ENCODE measurements around the gene RNF212.

The RNF212 gene

GRCh38 chr4:1113311-1114009 lies at the start of gene RNF212:
RNF212 (minus strand) TSS chr4:1113564; CDS start chr4:1113464, 100 bp downstream.
- Histone ChIP-seq H3K27me3 (ENCODE audit: insufficient read depth, low read length) (no peaks in the 10 kb centered on the region), H3K79me2 (ENCODE audit: control insufficient read depth, insufficient read depth, low read length, unreplicated experiment) (peaks cover 81% of the 10 kb centered on the region), H3K4me3 (ENCODE audit: low read depth, low read length) (peak within 1 kb of the TSS; percentile 99), H3K36me3 (ENCODE audit: insufficient read depth, low read length) (no peaks in the 10 kb centered on the region), H3K4me1 (ENCODE audit: control insufficient read depth, insufficient read depth, low read length, unreplicated experiment) (peaks cover 18% of the 10 kb centered on the region), H3K27ac (ENCODE audit: low read depth, low read length) (no peak within 1 kb of the TSS; the same call in 1 of the 2 replicates), H2AFZ (ENCODE audit: low read length, unreplicated experiment) (peak within 1 kb of the TSS; percentile 80)

- Histone ChIP-seq H3K36me3 (ENCODE audit: insufficient read depth, low read length) (peaks cover 19% of the 10 kb centered on the region; the same call in 1 of the 2 replicates), H3K27me3 (ENCODE audit: insufficient read depth, low read length) (no peaks in the 10 kb centered on the region), H3K27ac (ENCODE audit: low read depth, low read length) (no peak overlapping the region), H3K4me1 (ENCODE audit: control insufficient read depth, insufficient read depth, low read length, unreplicated experiment) (no peaks in the 10 kb centered on the region), H3K4me3 (ENCODE audit: low read depth, low read length) (no peak overlapping the region), H2AFZ (ENCODE audit: low read length, unreplicated experiment) (no peak overlapping the region), H3K79me2 (ENCODE audit: control insufficient read depth, insufficient read depth, low read length, unreplicated experiment) (peaks cover 12% of the 10 kb centered on the region)
Measured at GRCh38 chr4:1160351-1160750, 47.0 kb upstream of the RNF212 start.

DNA sequence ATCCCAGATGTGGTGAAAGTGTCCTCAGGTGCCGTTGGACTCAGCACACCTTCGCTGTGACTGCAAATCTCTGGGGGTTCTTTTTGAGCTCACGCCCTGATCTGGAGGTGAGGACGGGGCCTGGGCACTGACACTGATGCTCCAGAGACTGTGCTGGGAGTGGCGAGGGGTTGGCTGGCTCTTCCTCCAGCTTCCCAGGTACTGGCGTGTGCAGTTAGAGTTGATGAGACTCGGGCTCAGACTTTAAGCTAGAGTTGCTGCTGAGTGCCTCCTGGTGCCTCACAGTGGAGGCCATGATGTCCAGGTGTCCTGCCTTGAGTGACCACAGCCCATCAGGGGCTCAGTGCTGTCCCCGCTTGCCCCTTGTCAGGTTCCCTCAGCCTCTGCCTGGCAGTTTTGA lies 42.7 kb upstream of the RNF212 start:
- Histone ChIP-seq H2AFZ (ENCODE audit: low read length, unreplicated experiment) (no peak overlapping the region), H3K4me1 (ENCODE audit: control insufficient read depth, insufficient read depth, low read length, unreplicated experiment) (no peaks in the 10 kb centered on the region), H3K27me3 (ENCODE audit: insufficient read depth, low read length) (peaks cover 3% of the 10 kb centered on the region; the same call in 1 of the 2 replicates)

GRCh38 chr4:1155314-1155713 lies 42.0 kb upstream of the RNF212 start:
- peaks cover 3% of the 10 kb centered on the region; the same call in 1 of the 2 replicates for H3K27me3 ChIP-seq (ENCODE audit: insufficient read depth, low read length)

More for the DNA sequence above, 42.7 kb upstream of the RNF212 start:
- Histone ChIP-seq H3K36me3 (ENCODE audit: insufficient read depth, low read length) (peaks cover 25% of the 10 kb centered on the region; the same call in 1 of the 2 replicates), H3K4me3 (ENCODE audit: low read depth, low read length) (no peak overlapping the region), H3K27ac (ENCODE audit: low read depth, low read length) (no peak overlapping the region), H3K79me2 (ENCODE audit: control insufficient read depth, insufficient read depth, low read length, unreplicated experiment) (peaks cover 3% of the 10 kb centered on the region)

DNA sequence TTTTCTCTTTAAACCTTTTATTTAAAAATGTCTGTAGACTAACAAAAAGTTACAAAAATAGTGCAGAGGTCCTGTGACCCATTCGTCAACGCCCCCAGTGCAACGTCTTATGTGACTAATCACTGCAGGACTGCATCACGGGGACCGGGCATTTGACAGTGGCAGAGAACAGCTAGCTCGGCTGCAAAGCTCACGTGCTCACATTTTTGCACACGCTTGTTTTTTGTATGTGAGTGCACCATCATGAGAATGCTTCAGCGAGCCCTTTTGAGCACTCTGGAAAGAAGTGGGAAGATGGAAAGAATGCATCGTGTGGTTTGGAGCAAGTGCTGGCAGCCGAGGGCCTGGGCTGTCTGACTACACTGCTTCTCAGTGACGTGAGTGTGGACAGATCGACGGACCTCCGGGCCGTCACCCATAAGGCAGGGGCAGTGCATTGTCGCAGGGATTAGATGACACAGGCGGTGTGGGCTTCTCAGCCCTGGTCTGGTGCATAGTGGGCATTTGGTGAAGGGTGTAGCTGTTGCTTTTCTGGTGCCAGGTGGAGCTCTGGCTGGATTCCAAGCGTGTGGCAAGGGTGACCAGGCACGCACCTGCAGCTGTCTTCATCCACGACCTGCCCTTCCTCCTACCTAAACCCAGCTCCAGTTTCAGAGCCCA lies 41.3 kb upstream of the RNF212 start:
- Histone ChIP-seq H3K36me3 (ENCODE audit: insufficient read depth, low read length) (peaks cover 25% of the 10 kb centered on the region; the same call in 1 of the 2 replicates), H3K4me3 (ENCODE audit: low read depth, low read length) (no peak overlapping the region), H3K27me3 (ENCODE audit: insufficient read depth, low read length) (peaks cover 3% of the 10 kb centered on the region; the same call in 1 of the 2 replicates), H3K27ac (ENCODE audit: low read depth, low read length) (no peak overlapping the region), H2AFZ (ENCODE audit: low read length, unreplicated experiment) (no peak overlapping the region), H3K4me1 (ENCODE audit: control insufficient read depth, insufficient read depth, low read length, unreplicated experiment) (no peaks in the 10 kb centered on the region), H3K79me2 (ENCODE audit: control insufficient read depth, insufficient read depth, low read length, unreplicated experiment) (peaks cover 3% of the 10 kb centered on the region)

More at GRCh38 chr4:1155314-1155713, 42.0 kb upstream of the RNF212 start:
- H3K79me2 ChIP-seq (ENCODE audit: control insufficient read depth, insufficient read depth, low read length, unreplicated experiment), result peaks cover 3% of the 10 kb centered on the region
- no peak overlapping the region for H3K4me3 ChIP-seq (ENCODE audit: low read depth, low read length)
- peaks cover 25% of the 10 kb centered on the region; the same call in 1 of the 2 replicates for H3K36me3 ChIP-seq (ENCODE audit: insufficient read depth, low read length)
- no peak overlapping the region for H3K27ac ChIP-seq (ENCODE audit: low read depth, low read length)
- no peak overlapping the region for H2AFZ ChIP-seq (ENCODE audit: low read length, unreplicated experiment)
- H3K4me1 ChIP-seq (ENCODE audit: control insufficient read depth, insufficient read depth, low read length, unreplicated experiment), result no peaks in the 10 kb centered on the region

- Histone ChIP-seq H3K79me2 (ENCODE audit: control insufficient read depth, insufficient read depth, low read length, unreplicated experiment) (peaks cover 1% of the 10 kb centered on the region), H2AFZ (ENCODE audit: low read length, unreplicated experiment) (no peak overlapping the region), H3K4me3 (ENCODE audit: low read depth, low read length) (no peak overlapping the region), H3K27ac (ENCODE audit: low read depth, low read length) (no peak overlapping the region), H3K4me1 (ENCODE audit: control insufficient read depth, insufficient read depth, low read length, unreplicated experiment) (no peaks in the 10 kb centered on the region), H3K27me3 (ENCODE audit: insufficient read depth, low read length) (peaks cover 3% of the 10 kb centered on the region; the same call in 1 of the 2 replicates), H3K36me3 (ENCODE audit: insufficient read depth, low read length) (peaks cover 25% of the 10 kb centered on the region; the same call in 1 of the 2 replicates)
Measured at GRCh38 chr4:1154126-1154522, 40.8 kb upstream of the RNF212 start.

DNA sequence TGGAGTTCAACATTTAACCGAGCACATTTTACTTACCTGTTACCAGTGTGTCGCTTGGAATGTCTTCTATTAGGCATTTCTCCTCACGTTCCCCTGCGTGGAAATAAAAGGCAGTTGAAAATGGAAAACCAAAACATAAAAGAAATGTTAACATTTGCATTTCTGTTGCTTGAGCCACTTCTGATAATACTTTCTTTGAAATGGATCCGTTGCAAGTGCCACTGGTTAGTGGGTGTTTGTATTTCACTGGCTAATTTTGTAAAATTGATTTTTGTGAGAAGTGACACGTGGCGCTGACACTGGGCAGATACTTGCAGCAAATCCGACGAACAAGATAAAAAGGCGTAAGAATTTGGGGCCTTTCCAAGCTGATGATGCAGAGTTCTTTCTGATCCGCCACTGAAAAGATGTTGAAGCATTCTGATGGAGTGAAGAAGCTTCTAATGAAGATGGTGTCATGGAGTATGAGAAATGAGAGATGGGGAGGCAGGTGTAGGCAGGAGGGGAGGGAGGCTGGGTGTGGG lies 40.3 kb upstream of the RNF212 start:
- no peaks in the 10 kb centered on the region for H3K4me1 ChIP-seq (ENCODE audit: control insufficient read depth, insufficient read depth, low read length, unreplicated experiment)
- peaks cover 25% of the 10 kb centered on the region; the same call in 1 of the 2 replicates for H3K36me3 ChIP-seq (ENCODE audit: insufficient read depth, low read length)
- no peak overlapping the region for H3K27ac ChIP-seq (ENCODE audit: low read depth, low read length)
- H3K79me2 ChIP-seq (ENCODE audit: control insufficient read depth, insufficient read depth, low read length, unreplicated experiment), result peaks cover 2% of the 10 kb centered on the region
- H2AFZ ChIP-seq (ENCODE audit: low read length, unreplicated experiment), result no peak overlapping the region
- H3K27me3 ChIP-seq (ENCODE audit: insufficient read depth, low read length), result peaks cover 3% of the 10 kb centered on the region; the same call in 1 of the 2 replicates
- no peak overlapping the region for H3K4me3 ChIP-seq (ENCODE audit: low read depth, low read length)

GRCh38 chr4:1152290-1152689 lies 38.9 kb upstream of the RNF212 start:
- H3K27me3 ChIP-seq (ENCODE audit: insufficient read depth, low read length), result peaks cover 3% of the 10 kb centered on the region; the same call in 1 of the 2 replicates
- no peaks in the 10 kb centered on the region for H3K4me1 ChIP-seq (ENCODE audit: control insufficient read depth, insufficient read depth, low read length, unreplicated experiment)
- H3K4me3 ChIP-seq (ENCODE audit: low read depth, low read length), result no peak overlapping the region
- H3K27ac ChIP-seq (ENCODE audit: low read depth, low read length), result no peak overlapping the region
- H3K79me2 ChIP-seq (ENCODE audit: control insufficient read depth, insufficient read depth, low read length, unreplicated experiment), result peaks cover 3% of the 10 kb centered on the region
- no peak overlapping the region for H2AFZ ChIP-seq (ENCODE audit: low read length, unreplicated experiment)
- peaks cover 14% of the 10 kb centered on the region; the same call in 1 of the 2 replicates for H3K36me3 ChIP-seq (ENCODE audit: insufficient read depth, low read length)

- Histone ChIP-seq H3K79me2 (ENCODE audit: control insufficient read depth, insufficient read depth, low read length, unreplicated experiment) (peaks cover 3% of the 10 kb centered on the region), H3K4me1 (ENCODE audit: control insufficient read depth, insufficient read depth, low read length, unreplicated experiment) (no peaks in the 10 kb centered on the region), H3K27me3 (ENCODE audit: insufficient read depth, low read length) (peaks cover 3% of the 10 kb centered on the region; the same call in 1 of the 2 replicates), H2AFZ (ENCODE audit: low read length, unreplicated experiment) (no peak overlapping the region), H3K36me3 (ENCODE audit: insufficient read depth, low read length) (0 out of 2 replicates have a peak, but pooled peaks cover 10% of the 10 kb centered on the region), H3K27ac (ENCODE audit: low read depth, low read length) (no peak overlapping the region), H3K4me3 (ENCODE audit: low read depth, low read length) (no peak overlapping the region)
Measured at GRCh38 chr4:1151541-1151940, 38.2 kb upstream of the RNF212 start.

DNA sequence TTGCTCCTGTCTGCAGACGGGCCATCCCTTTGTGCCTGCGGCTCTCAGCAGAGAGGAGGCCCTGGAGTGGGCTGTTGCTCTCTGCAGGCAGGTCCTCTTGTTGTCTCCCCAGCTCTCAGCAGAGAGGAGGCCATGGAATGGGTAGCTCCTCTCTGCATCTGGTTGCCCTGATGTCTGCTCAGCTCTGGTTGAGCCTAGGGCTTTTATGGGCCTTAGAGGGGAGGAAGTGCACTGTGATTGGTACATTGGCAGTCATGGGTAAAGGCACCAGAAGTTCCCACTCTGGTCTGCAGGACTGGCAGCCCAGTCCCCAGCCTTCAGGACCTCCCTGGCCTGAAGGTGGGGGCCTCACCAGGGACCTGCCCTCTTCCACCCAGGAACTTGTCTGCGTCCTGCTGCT lies 37.5 kb upstream of the RNF212 start:
- peaks cover 3% of the 10 kb centered on the region for H3K79me2 ChIP-seq (ENCODE audit: control insufficient read depth, insufficient read depth, low read length, unreplicated experiment)
- no peaks in the 10 kb centered on the region for H3K4me1 ChIP-seq (ENCODE audit: control insufficient read depth, insufficient read depth, low read length, unreplicated experiment)
- H3K36me3 ChIP-seq (ENCODE audit: insufficient read depth, low read length), result 0 out of 2 replicates have a peak, but pooled peaks cover 10% of the 10 kb centered on the region
- H2AFZ ChIP-seq (ENCODE audit: low read length, unreplicated experiment), result no peak overlapping the region
- peaks cover 3% of the 10 kb centered on the region; the same call in 1 of the 2 replicates for H3K27me3 ChIP-seq (ENCODE audit: insufficient read depth, low read length)
- H3K27ac ChIP-seq (ENCODE audit: low read depth, low read length), result no peak overlapping the region
- H3K4me3 ChIP-seq (ENCODE audit: low read depth, low read length), result no peak overlapping the region
